HEK293 (cell line): Measurements from ENCODE around the gene IGFBP4.

ENCODE experiments used
- CTCF ChIA-PET: fragments of 350-600 bp; formaldehyde crosslinking; extraction: SDS; loops from one replicate; lab custom pipeline; 2021; ENCODE audit warnings: antibody characterized with exemption; lab: Yijun Ruan, JAX
- POLR2A ChIA-PET: fragments of 300-600 bp; formaldehyde crosslinking; extraction: SDS; loops from one replicate; lab custom pipeline; 2020; ENCODE audit warnings: antibody characterized with exemption, inconsistent platforms; lab: Yijun Ruan, JAX
- H3K27ac ChIP-seq: fragments of 200-500 bp; sonication (Bioruptor generic); 2 replicates; pipeline ENCODE4 v1.5.1; 2014; ENCODE audit warnings: low read depth, low read length, control low read depth, inconsistent platforms; ENCODE audit errors: extremely low read depth
- H3K36me3 ChIP-seq, 2 experiments: fragments of 200-500 bp in 1 of 2; sonication (Bioruptor generic) in 1 of 2; 1 replicate in 1 of 2; 2 replicates in 1 of 2; pipeline ENCODE4 v1.5.1; 2014 to 2017; ENCODE audit warnings: inconsistent platforms in 2 of 2, low read length in 2 of 2; ENCODE audit not compliant: control insufficient read depth in 2 of 2, insufficient read depth in 1 of 2
- H3K4me1 ChIP-seq: fragments of 200-500 bp; sonication (Bioruptor generic); 2 replicates; pipeline ENCODE4 v1.5.1; 2014; ENCODE audit warnings: mild to moderate bottlenecking, low read length, inconsistent platforms; ENCODE audit not compliant: control insufficient read depth, insufficient read depth
- H3K4me3 ChIP-seq: 2 replicates; pipeline ENCODE4 v1.5.1; 2011; ENCODE audit warnings: low read depth, mild to moderate bottlenecking, control low read depth, low read length, moderate library complexity
- H3K9me3 ChIP-seq: fragments of 200-500 bp; sonication (Bioruptor generic); 2 replicates; pipeline ENCODE4 v1.5.1; 2014; ENCODE audit warnings: low read depth, low read length, inconsistent platforms; ENCODE audit not compliant: control insufficient read depth, insufficient read depth
- GLI2 ChIP-seq: fragments of 450-650 bp; formaldehyde crosslinking; IDR thresholded peaks from 2 replicates; pipeline ENCODE4; 2017; ENCODE audit warnings: missing biosample characterization, missing genetic modification characterization, low read depth, borderline replicate concordance
- GLIS1 ChIP-seq: fragments of 450-650 bp; formaldehyde crosslinking; IDR thresholded peaks from 2 replicates; pipeline ENCODE4 v1.5.1; 2016; ENCODE audit warnings: missing biosample characterization, missing genetic modification characterization
- GLIS2 ChIP-seq: fragments of 450-650 bp; formaldehyde crosslinking; IDR thresholded peaks from 2 replicates; pipeline ENCODE4 v1.5.1; 2016; ENCODE audit warnings: missing biosample characterization, missing genetic modification characterization
- KLF8 ChIP-seq: fragments of 450-650 bp; formaldehyde crosslinking; IDR thresholded peaks from 2 replicates; pipeline ENCODE4 v1.5.1; 2016; ENCODE audit warnings: missing biosample characterization, missing genetic modification characterization
- KLF9 ChIP-seq: fragments of 450-650 bp; formaldehyde crosslinking; IDR thresholded peaks from 2 replicates; pipeline ENCODE4 v1.5.1; 2016; ENCODE audit warnings: missing biosample characterization, missing genetic modification characterization, low read depth
- MYNN ChIP-seq: fragments of 450-650 bp; formaldehyde crosslinking; IDR thresholded peaks from 2 replicates; pipeline ENCODE4 v1.5.1; 2016; ENCODE audit warnings: missing biosample characterization, missing genetic modification characterization, borderline replicate concordance
- PRDM1 ChIP-seq: fragments of 450-650 bp; formaldehyde crosslinking; IDR thresholded peaks from 2 replicates; pipeline ENCODE4; 2016; ENCODE audit warnings: missing biosample characterization, missing genetic modification characterization
- SCRT1 ChIP-seq: fragments of 450-650 bp; formaldehyde crosslinking; IDR thresholded peaks from 2 replicates; pipeline ENCODE4 v1.5.1; 2016; ENCODE audit warnings: missing biosample characterization, missing genetic modification characterization, borderline replicate concordance
- ZBTB48 ChIP-seq: fragments of 450-650 bp; formaldehyde crosslinking; IDR thresholded peaks from 2 replicates; pipeline ENCODE4 v1.5.1; 2016; ENCODE audit warnings: missing biosample characterization, missing genetic modification characterization
- ZFP41 ChIP-seq: fragments of 450-650 bp; formaldehyde crosslinking; IDR thresholded peaks from 2 replicates; pipeline ENCODE4 v1.5.1; 2016; ENCODE audit warnings: missing biosample characterization, missing genetic modification characterization, borderline replicate concordance
- ZNF138 ChIP-seq: fragments of 450-650 bp; formaldehyde crosslinking; IDR thresholded peaks from 2 replicates; pipeline ENCODE4 v1.5.1; 2016; ENCODE audit warnings: missing biosample characterization, missing genetic modification characterization, borderline replicate concordance
- ZNF140 ChIP-seq: fragments of 450-650 bp; formaldehyde crosslinking; IDR thresholded peaks from 2 replicates; pipeline ENCODE4 v1.5.1; 2016; ENCODE audit warnings: missing biosample characterization, missing genetic modification characterization
- ZNF146 ChIP-seq: fragments of 450-650 bp; formaldehyde crosslinking; IDR thresholded peaks from 2 replicates; pipeline ENCODE4 v1.5.1; 2016; ENCODE audit warnings: missing biosample characterization, missing genetic modification characterization
- ZNF174 ChIP-seq: fragments of 450-650 bp; formaldehyde crosslinking; IDR thresholded peaks from 2 replicates; pipeline ENCODE4 v1.5.0; 2017; ENCODE audit warnings: missing biosample characterization, mild to moderate bottlenecking, missing genetic modification characterization
- ZNF2 ChIP-seq: fragments of 450-650 bp; formaldehyde crosslinking; IDR thresholded peaks from 2 replicates; pipeline ENCODE4 v1.5.1; 2016; ENCODE audit warnings: missing biosample characterization, missing genetic modification characterization
- ZNF214 ChIP-seq: fragments of 450-650 bp; formaldehyde crosslinking; IDR thresholded peaks from 2 replicates; pipeline ENCODE4 v1.5.1; 2017; ENCODE audit warnings: missing biosample characterization, mild to moderate bottlenecking, missing genetic modification characterization, borderline replicate concordance
- ZNF239 ChIP-seq: fragments of 450-650 bp; formaldehyde crosslinking; IDR thresholded peaks from 2 replicates; pipeline ENCODE4 v1.5.1; 2016; ENCODE audit warnings: missing biosample characterization, missing genetic modification characterization
- ZNF274 ChIP-seq, 2 experiments: fragments of 200-500 bp in 1 of 2; fragments of 450-650 bp in 1 of 2; sonication (Bioruptor generic) in 1 of 2; formaldehyde crosslinking in 1 of 2; IDR thresholded peaks; 2 replicates each; pipeline versions ENCODE4 v1.5.1 to v1.6.1; 2014 to 2016; ENCODE audit warnings: borderline replicate concordance in 1 of 2, inconsistent platforms in 1 of 2, low read length in 1 of 2, missing biosample characterization in 1 of 2, missing genetic modification characterization in 1 of 2
- ZNF394 ChIP-seq: fragments of 450-650 bp; formaldehyde crosslinking; IDR thresholded peaks from 2 replicates; pipeline ENCODE4 v1.5.1; 2016; ENCODE audit warnings: missing biosample characterization, missing genetic modification characterization, mild to moderate bottlenecking, moderate library complexity, borderline replicate concordance
- ZNF529 ChIP-seq: fragments of 450-650 bp; formaldehyde crosslinking; IDR thresholded peaks from 2 replicates; pipeline ENCODE4 v1.5.1; 2017; ENCODE audit warnings: missing genetic modification characterization, missing biosample characterization; ENCODE audit not compliant: insufficient replicate concordance
- ZNF549 ChIP-seq: fragments of 450-650 bp; IDR thresholded peaks from 2 replicates; pipeline ENCODE4 v1.5.1; 2018; ENCODE audit warnings: missing biosample characterization, missing genetic modification characterization, mild to moderate bottlenecking, inconsistent platforms, moderate library complexity
- ZNF585B ChIP-seq: fragments of 450-650 bp; formaldehyde crosslinking; IDR thresholded peaks from 2 replicates; pipeline ENCODE4 v1.5.1; 2016; ENCODE audit warnings: missing biosample characterization, missing genetic modification characterization
- ZNF747 ChIP-seq: fragments of 450-650 bp; formaldehyde crosslinking; IDR thresholded peaks from 2 replicates; pipeline ENCODE4 v1.5.1; 2016; ENCODE audit warnings: missing biosample characterization, missing genetic modification characterization
- ZSCAN30 ChIP-seq: fragments of 450-650 bp; IDR thresholded peaks from 2 replicates; pipeline ENCODE4 v1.5.1; 2018; ENCODE audit warnings: missing biosample characterization, mild to moderate bottlenecking, missing genetic modification characterization, moderate library complexity
- TF ChIP-seq, protein P1 (sequence below): fragments of 450-650 bp; formaldehyde crosslinking; IDR thresholded peaks from 2 replicates; pipeline ENCODE4 v1.5.1; 2016; ENCODE audit warnings: missing biosample characterization, missing genetic modification characterization
- TF ChIP-seq, protein P2 (sequence below): fragments of 450-650 bp; formaldehyde crosslinking; IDR thresholded peaks from 2 replicates; pipeline ENCODE4 v1.5.1; 2016; ENCODE audit warnings: missing biosample characterization, missing genetic modification characterization
- TF ChIP-seq, protein P3 (sequence below): fragments of 450-650 bp; formaldehyde crosslinking; IDR thresholded peaks from 2 replicates; pipeline ENCODE4 v1.5.1; 2017; ENCODE audit warnings: missing biosample characterization, missing genetic modification characterization
- TF ChIP-seq, protein P4 (sequence below): fragments of 450-650 bp; formaldehyde crosslinking; IDR thresholded peaks from 2 replicates; pipeline ENCODE4 v1.5.1; 2016; ENCODE audit warnings: missing biosample characterization, missing genetic modification characterization

Gene IGFBP4

DNA sequence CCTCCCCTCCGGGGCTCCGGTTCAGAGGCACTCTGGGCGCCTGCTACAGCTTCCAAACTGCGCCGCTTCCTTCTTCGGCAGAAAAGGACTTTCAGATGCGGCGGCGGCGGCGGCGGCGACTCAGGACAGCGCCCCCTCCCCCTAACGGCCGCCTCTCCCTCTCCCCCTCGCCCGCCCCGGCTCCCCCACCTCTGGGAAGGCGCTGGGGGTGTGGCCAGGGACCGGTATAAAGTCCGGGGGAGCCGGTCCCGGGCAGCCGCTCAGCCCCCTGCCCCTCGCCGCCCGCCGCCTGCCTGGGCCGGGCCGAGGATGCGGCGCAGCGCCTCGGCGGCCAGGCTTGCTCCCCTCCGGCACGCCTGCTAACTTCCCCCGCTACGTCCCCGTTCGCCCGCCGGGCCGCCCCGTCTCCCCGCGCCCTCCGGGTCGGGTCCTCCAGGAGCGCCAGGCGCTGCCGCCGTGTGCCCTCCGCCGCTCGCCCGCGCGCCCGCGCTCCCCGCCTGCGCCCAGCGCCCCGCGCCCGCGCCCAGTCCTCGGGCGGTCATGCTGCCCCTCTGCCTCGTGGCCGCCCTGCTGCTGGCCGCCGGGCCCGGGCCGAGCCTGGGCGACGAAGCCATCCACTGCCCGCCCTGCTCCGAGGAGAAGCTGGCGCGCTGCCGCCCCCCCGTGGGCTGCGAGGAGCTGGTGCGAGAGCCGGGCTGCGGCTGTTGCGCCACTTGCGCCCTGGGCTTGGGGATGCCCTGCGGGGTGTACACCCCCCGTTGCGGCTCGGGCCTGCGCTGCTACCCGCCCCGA lies at the start of gene IGFBP4:
Gene IGFBP4 (plus strand): TSS at position 255 of the 792 bp plus-strand sequence. CDS start 286 bp downstream, at position 541.
- no peaks in the 10 kb centered on the region for H3K9me3 ChIP-seq
- no peaks in the 10 kb centered on the region; the same call in 1 of the 2 replicates for H3K4me1 ChIP-seq
- ChIA-PET CTCF (interaction anchor here (0.6 to 9.9 kb wide), 21 partner anchors 10 to 439 kb away, joined by 3 to 194 read pairs (median 4); no protein-coding TSS in a partner anchor), POLR2A (interaction anchor here (0.7 to 2.2 kb wide), 4 partner anchors 26 to 90 kb away, joined by 3 to 13 read pairs (median 6); partner anchors contain the start of gene TOP2A)
- peak within 1 kb of the TSS; percentile 46; the same call in 1 of the 2 replicates for H3K27ac ChIP-seq
- H3K4me3 ChIP-seq, result peak within 1 kb of the TSS; percentile 16
- no peaks in the 10 kb centered on the region for H3K36me3 ChIP-seq
- TF ChIP-seq ZNF394 (tag by site-specific recombination) (peak; percentile 76; the same call in 1 of the 2 replicates), ZNF2 (tag by site-specific recombination) (no peak), SCRT1 (no peak), ZNF146 (tag by site-specific recombination) (no peak), GLI2 (tag by site-specific recombination) (no peak), ZNF549 (no peak), ZNF140 (tag by site-specific recombination) (no peak), ZNF747 (tag by site-specific recombination) (no peak), KLF8 (tag by site-specific recombination) (no peak), ZSCAN30 (tag by site-specific recombination) (peak; percentile 77; the same call in 1 of the 2 replicates), ZNF585B (tag by site-specific recombination) (no peak), ZFP41 (tag by site-specific recombination) (no peak), KLF9 (tag by site-specific recombination) (no peak), ZNF529 (tag by site-specific recombination) (no peak), ZNF138 (tag by site-specific recombination) (no peak), ZNF214 (no peak), MYNN (no peak), PRDM1 (tag by site-specific recombination) (no peak), GLIS1 (peak; percentile 70), ZNF274 (IDR thresholded peaks at IDR 0.05; ENCODE audit: low read length) (no peak), ZNF274 (tag by site-specific recombination; IDR thresholded peaks at IDR 0.05; ENCODE audit: borderline replicate concordance) (no peak), ZBTB48 (tag by site-specific recombination) (no peak), GLIS2 (peak; percentile 83), ZNF239 (tag by site-specific recombination) (no peak), ZNF174 (tag by site-specific recombination) (no peak)
- TF ChIP-seq, protein P1, sequence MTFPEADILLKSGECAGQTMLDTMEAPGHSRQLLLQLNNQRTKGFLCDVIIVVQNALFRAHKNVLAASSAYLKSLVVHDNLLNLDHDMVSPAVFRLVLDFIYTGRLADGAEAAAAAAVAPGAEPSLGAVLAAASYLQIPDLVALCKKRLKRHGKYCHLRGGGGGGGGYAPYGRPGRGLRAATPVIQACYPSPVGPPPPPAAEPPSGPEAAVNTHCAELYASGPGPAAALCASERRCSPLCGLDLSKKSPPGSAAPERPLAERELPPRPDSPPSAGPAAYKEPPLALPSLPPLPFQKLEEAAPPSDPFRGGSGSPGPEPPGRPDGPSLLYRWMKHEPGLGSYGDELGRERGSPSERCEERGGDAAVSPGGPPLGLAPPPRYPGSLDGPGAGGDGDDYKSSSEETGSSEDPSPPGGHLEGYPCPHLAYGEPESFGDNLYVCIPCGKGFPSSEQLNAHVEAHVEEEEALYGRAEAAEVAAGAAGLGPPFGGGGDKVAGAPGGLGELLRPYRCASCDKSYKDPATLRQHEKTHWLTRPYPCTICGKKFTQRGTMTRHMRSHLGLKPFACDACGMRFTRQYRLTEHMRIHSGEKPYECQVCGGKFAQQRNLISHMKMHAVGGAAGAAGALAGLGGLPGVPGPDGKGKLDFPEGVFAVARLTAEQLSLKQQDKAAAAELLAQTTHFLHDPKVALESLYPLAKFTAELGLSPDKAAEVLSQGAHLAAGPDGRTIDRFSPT (tag by site-specific recombination), result peak; percentile 57; the same call in 1 of the 2 replicates
- TF ChIP-seq, protein P2, sequence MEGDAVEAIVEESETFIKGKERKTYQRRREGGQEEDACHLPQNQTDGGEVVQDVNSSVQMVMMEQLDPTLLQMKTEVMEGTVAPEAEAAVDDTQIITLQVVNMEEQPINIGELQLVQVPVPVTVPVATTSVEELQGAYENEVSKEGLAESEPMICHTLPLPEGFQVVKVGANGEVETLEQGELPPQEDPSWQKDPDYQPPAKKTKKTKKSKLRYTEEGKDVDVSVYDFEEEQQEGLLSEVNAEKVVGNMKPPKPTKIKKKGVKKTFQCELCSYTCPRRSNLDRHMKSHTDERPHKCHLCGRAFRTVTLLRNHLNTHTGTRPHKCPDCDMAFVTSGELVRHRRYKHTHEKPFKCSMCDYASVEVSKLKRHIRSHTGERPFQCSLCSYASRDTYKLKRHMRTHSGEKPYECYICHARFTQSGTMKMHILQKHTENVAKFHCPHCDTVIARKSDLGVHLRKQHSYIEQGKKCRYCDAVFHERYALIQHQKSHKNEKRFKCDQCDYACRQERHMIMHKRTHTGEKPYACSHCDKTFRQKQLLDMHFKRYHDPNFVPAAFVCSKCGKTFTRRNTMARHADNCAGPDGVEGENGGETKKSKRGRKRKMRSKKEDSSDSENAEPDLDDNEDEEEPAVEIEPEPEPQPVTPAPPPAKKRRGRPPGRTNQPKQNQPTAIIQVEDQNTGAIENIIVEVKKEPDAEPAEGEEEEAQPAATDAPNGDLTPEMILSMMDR (tag by site-specific recombination), result peak; percentile 76
- TF ChIP-seq, protein P3, sequence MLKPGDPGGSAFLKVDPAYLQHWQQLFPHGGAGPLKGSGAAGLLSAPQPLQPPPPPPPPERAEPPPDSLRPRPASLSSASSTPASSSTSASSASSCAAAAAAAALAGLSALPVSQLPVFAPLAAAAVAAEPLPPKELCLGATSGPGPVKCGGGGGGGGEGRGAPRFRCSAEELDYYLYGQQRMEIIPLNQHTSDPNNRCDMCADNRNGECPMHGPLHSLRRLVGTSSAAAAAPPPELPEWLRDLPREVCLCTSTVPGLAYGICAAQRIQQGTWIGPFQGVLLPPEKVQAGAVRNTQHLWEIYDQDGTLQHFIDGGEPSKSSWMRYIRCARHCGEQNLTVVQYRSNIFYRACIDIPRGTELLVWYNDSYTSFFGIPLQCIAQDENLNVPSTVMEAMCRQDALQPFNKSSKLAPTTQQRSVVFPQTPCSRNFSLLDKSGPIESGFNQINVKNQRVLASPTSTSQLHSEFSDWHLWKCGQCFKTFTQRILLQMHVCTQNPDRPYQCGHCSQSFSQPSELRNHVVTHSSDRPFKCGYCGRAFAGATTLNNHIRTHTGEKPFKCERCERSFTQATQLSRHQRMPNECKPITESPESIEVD (tag by site-specific recombination), result no peak
- TF ChIP-seq, protein P4, sequence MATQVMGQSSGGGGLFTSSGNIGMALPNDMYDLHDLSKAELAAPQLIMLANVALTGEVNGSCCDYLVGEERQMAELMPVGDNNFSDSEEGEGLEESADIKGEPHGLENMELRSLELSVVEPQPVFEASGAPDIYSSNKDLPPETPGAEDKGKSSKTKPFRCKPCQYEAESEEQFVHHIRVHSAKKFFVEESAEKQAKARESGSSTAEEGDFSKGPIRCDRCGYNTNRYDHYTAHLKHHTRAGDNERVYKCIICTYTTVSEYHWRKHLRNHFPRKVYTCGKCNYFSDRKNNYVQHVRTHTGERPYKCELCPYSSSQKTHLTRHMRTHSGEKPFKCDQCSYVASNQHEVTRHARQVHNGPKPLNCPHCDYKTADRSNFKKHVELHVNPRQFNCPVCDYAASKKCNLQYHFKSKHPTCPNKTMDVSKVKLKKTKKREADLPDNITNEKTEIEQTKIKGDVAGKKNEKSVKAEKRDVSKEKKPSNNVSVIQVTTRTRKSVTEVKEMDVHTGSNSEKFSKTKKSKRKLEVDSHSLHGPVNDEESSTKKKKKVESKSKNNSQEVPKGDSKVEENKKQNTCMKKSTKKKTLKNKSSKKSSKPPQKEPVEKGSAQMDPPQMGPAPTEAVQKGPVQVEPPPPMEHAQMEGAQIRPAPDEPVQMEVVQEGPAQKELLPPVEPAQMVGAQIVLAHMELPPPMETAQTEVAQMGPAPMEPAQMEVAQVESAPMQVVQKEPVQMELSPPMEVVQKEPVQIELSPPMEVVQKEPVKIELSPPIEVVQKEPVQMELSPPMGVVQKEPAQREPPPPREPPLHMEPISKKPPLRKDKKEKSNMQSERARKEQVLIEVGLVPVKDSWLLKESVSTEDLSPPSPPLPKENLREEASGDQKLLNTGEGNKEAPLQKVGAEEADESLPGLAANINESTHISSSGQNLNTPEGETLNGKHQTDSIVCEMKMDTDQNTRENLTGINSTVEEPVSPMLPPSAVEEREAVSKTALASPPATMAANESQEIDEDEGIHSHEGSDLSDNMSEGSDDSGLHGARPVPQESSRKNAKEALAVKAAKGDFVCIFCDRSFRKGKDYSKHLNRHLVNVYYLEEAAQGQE, result no peak
